HepG2 (cell line): ENCODE data around the gene HOXC10. TPM values are rescaled to one million over a fixed set of nuclear protein-coding genes. Genes with fewer than 3 reads are reported as not detected.

Source experiments
- ATAC-seq: fragments of 200-7000 bp; cut with Tn5 transposase; 3 replicates; pipeline ENCODE4 v1.9.1; 2020; ENCODE audit warnings: mild to moderate bottlenecking, moderate library complexity
- BruUV-seq: library from RNA; stranded (reverse); fragments of 400-500 nt; replicated peaks from 2 replicates; lab custom pipeline; 2021; lab: Mats Ljungman, UMichigan
- CTCF ChIA-PET: fragments of 300-600 bp; formaldehyde crosslinking; extraction: SDS; loops from one replicate; lab custom pipeline; 2021; ENCODE audit warnings: low total read pairs, inconsistent platforms, low intra/inter-chr PET ratio; lab: Yijun Ruan, JAX
- POLR2A ChIA-PET: fragments of 350-600 bp; sonication (Branson Sonifier 250); formaldehyde crosslinking; loops from one replicate; lab custom pipeline; 2020; ENCODE audit warnings: antibody characterized with exemption, inconsistent platforms; lab: Yijun Ruan, JAX
- DNase-seq: peaks from one replicate; pipeline ENCODE4 v3.0.0-alpha.2; 2015; ENCODE audit warnings: low spot score
- FAIRE-seq: peaks from 3 replicates; lab custom pipeline; 2011; peaks lifted over from hg19 to GRCh38; lab: Jason Lieb, UNC
- H2AFZ ChIP-seq: one replicate; pipeline ENCODE4 v1.6.1; 2011; ENCODE audit warnings: low read length, inconsistent platforms
- H3K27ac ChIP-seq: fragments of 300-600 bp; 3 replicates; pipeline ENCODE4 v1.8.0; 2011; ENCODE audit warnings: mixed run types, mild to moderate bottlenecking, mixed read lengths, low read length, inconsistent platforms; ENCODE audit not compliant: insufficient read depth; ENCODE audit errors: extremely low read length
- H3K27me3 ChIP-seq, 2 experiments: fragments of 200-600 bp in 1 of 2; 2 replicates in 1 of 2; 3 replicates in 1 of 2; pipeline versions ENCODE4 v1.6.0 to v1.8.0; 2011; ENCODE audit warnings: low read length in 2 of 2, mild to moderate bottlenecking in 2 of 2, moderate library complexity in 2 of 2, inconsistent platforms in 1 of 2; ENCODE audit not compliant: insufficient read depth in 2 of 2, control insufficient read depth in 1 of 2
- H3K36me3 ChIP-seq, 2 experiments: fragments of 200-600 bp in 1 of 2; replicated peaks in 1 of 2; 2 replicates in 1 of 2; 3 replicates in 1 of 2; pipeline versions ENCODE4 v1.5.1 to v1.8.0; 2011; ENCODE audit warnings: low read length in 2 of 2, inconsistent platforms in 1 of 2; ENCODE audit not compliant: insufficient read depth in 2 of 2, control insufficient read depth in 1 of 2
- H3K4me1 ChIP-seq: 2 replicates; pipeline ENCODE4 v1.5.1; 2012; ENCODE audit warnings: low read length, inconsistent platforms; ENCODE audit not compliant: insufficient read depth
- H3K4me2 ChIP-seq: 2 replicates; pipeline ENCODE4 v1.6.0; 2011; ENCODE audit warnings: low read depth, low read length, inconsistent platforms
- H3K4me3 ChIP-seq, 3 experiments: fragments of 200-600 bp in 1 of 3; sonication (generic), shearing (Covaris generic) in 1 of 3; replicated peaks in 1 of 3; 2 replicates each; pipeline ENCODE4 v1.5.1; 2011 to 2016; ENCODE audit warnings: low read length in 3 of 3, inconsistent platforms in 2 of 3, low read depth in 2 of 3, mild to moderate bottlenecking in 2 of 3, control low read depth in 1 of 3, mixed read lengths in 1 of 3; ENCODE audit not compliant: insufficient read depth in 1 of 3
- H3K79me2 ChIP-seq: one replicate; pipeline ENCODE4 v1.6.1; 2011; ENCODE audit warnings: low read length, inconsistent platforms; ENCODE audit not compliant: insufficient read depth
- H3K9ac ChIP-seq: 2 replicates; pipeline ENCODE4 v1.6.0; 2011; ENCODE audit warnings: mild to moderate bottlenecking, low read depth, low read length, inconsistent platforms; ENCODE audit not compliant: insufficient read depth
- H3K9me3 ChIP-seq: 2 replicates; pipeline ENCODE4 v1.5.1; 2012; ENCODE audit warnings: mild to moderate bottlenecking, low read length
- H4K20me1 ChIP-seq: 2 replicates; pipeline ENCODE4 v1.6.0; 2011; ENCODE audit warnings: inconsistent platforms, mild to moderate bottlenecking, low read length, moderate library complexity; ENCODE audit not compliant: insufficient read depth
- BRD4 ChIP-seq: sonication (generic); formaldehyde crosslinking; IDR thresholded peaks from 2 replicates; pipeline ENCODE4 v1.4.0; 2020; ENCODE audit warnings: missing genetic modification reagents
- CENPX ChIP-seq: sonication (generic); formaldehyde crosslinking; IDR thresholded peaks from 2 replicates; pipeline ENCODE4 v1.9.0; 2021; ENCODE audit warnings: mild to moderate bottlenecking, missing genetic modification reagents, moderate library complexity
- RELA ChIP-seq: sonication (generic); formaldehyde crosslinking; IDR thresholded peaks from 2 replicates; pipeline ENCODE4 v1.4.0; 2020; ENCODE audit warnings: missing genetic modification reagents
- ZBTB21 ChIP-seq: sonication (generic); formaldehyde crosslinking; IDR thresholded peaks from 2 replicates; pipeline ENCODE4 v1.4.0; 2020; ENCODE audit warnings: missing genetic modification reagents
- ZNF766 ChIP-seq: sonication (generic); formaldehyde crosslinking; IDR thresholded peaks from 2 replicates; pipeline ENCODE4 v1.5.0; 2020; ENCODE audit warnings: missing genetic modification reagents, borderline replicate concordance
- WGBS: methylation state at CpG from one replicate; pipeline ENCODE4 v1.1.6; 2017; ENCODE audit warnings: low lambda C conversion rate; 5-methylcytosine and 5-hydroxymethylcytosine counted together
- in situ Hi-C: cut with HindIII; loops from 2 replicates; pipeline ENCODE4 v1.10.0; 2017; ENCODE audit warnings: low pct_unique_long_range_greater_than_20kb; ENCODE audit not compliant: extremely low pct_ligation_motif_present
- intact Hi-C: fragments of 100-400 bp; cut with micrococcal nuclease; formaldehyde crosslinking; loops from one replicate; pipeline ENCODE4 v1.10.0; 2022; ENCODE audit not compliant: unreplicated experiment
- polyA plus RNA-seq, 8 experiments: library from polyadenylated mRNA; depleted of rRNA in 3 of 8; stranded (reverse) in 7 of 8; unstranded in 1 of 8; fragments of >200 nt; fragmentation: Illumina TruSeq in 4 of 8; extraction: Trizol in 4 of 8; gene quantifications; 2 replicates each; pipeline versions ENCODE4 v1.2.1 to v1.2.3, GENCODE V29; 2011 to 2016; ENCODE audit warnings: low read depth in 4 of 8, missing spikeins in 1 of 8, mixed read lengths in 1 of 8; ENCODE audit not compliant: insufficient read depth in 1 of 8
- total RNA-seq, 5 experiments: library from RNA; depleted of rRNA; stranded (reverse); fragments of >200 nt; fragmentation: Illumina TruSeq; extraction: Trizol; gene quantifications; 2 replicates each; pipeline ENCODE4 v1.2.3, GENCODE V29; 2016; ENCODE audit warnings: low read depth in 1 of 5
- TF ChIP-seq, protein P1 (sequence below): IDR thresholded peaks from 2 replicates; pipeline ENCODE4 v1.6.1; 2012; ENCODE audit warnings: low read length, improper control_type of control experiment
- TF ChIP-seq, protein P2 (sequence below): sonication (generic); formaldehyde crosslinking; IDR thresholded peaks from 2 replicates; pipeline ENCODE4 v1.4.0; 2020; ENCODE audit warnings: low read depth, missing genetic modification reagents
- TF ChIP-seq, protein P3 (sequence below): IDR thresholded peaks from 2 replicates; pipeline ENCODE4 v1.4.0; 2020; ENCODE audit warnings: mild to moderate bottlenecking, missing genetic modification reagents

The HOXC10 gene
- total and polyA plus RNA-seq, 2 of the 13 experiments (the other 11 are each of a cell fraction or from before 2014, with no cell fraction given), result not detected

DNA sequence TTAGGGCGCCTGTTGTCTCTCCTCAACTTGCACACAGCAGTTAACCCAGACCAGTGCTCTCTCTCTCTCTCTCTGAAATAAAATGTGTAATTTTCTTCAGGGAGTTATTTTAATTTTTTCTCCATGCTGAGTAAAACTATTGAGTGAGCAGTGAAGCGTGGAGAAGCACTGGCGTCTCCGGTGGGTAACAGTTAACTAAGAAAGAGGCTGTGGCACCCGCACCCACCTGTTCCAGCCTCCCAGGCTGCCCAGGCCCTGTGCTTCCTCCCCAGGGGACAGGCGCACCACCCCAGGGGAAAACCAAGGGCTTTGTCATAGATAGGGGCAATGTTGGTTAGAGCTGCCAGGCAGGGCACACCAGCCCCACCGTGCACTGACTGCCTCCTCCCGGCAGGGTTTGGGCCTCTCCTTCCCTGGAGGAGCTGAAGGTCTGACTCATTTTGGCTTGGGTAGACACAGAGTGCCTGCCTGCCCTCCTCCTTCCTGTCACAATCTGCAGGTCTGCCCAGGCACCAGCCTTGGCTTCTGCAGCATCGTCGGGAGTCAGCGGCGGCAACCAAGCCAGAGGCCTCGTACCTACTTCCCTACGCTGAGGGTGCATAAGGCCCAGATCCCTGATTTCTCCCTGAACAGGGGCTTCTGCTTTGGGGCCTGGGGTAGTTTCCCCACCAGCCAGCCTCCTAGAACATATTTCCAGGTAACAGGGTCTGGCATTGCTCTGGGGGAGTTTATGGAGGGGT is 51.8 kb downstream of the HOXC10 start (continued):
- TF ChIP-seq, protein P1, sequence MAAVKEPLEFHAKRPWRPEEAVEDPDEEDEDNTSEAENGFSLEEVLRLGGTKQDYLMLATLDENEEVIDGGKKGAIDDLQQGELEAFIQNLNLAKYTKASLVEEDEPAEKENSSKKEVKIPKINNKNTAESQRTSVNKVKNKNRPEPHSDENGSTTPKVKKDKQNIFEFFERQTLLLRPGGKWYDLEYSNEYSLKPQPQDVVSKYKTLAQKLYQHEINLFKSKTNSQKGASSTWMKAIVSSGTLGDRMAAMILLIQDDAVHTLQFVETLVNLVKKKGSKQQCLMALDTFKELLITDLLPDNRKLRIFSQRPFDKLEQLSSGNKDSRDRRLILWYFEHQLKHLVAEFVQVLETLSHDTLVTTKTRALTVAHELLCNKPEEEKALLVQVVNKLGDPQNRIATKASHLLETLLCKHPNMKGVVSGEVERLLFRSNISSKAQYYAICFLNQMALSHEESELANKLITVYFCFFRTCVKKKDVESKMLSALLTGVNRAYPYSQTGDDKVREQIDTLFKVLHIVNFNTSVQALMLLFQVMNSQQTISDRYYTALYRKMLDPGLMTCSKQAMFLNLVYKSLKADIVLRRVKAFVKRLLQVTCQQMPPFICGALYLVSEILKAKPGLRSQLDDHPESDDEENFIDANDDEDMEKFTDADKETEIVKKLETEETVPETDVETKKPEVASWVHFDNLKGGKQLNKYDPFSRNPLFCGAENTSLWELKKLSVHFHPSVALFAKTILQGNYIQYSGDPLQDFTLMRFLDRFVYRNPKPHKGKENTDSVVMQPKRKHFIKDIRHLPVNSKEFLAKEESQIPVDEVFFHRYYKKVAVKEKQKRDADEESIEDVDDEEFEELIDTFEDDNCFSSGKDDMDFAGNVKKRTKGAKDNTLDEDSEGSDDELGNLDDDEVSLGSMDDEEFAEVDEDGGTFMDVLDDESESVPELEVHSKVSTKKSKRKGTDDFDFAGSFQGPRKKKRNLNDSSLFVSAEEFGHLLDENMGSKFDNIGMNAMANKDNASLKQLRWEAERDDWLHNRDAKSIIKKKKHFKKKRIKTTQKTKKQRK, result no peak
- TF ChIP-seq BRD4 (CRISPR knock-in tag) (no peak), ZBTB21 (CRISPR knock-in tag) (no peak), CENPX (CRISPR knock-in tag) (no peak), RELA (no peak)

DNA sequence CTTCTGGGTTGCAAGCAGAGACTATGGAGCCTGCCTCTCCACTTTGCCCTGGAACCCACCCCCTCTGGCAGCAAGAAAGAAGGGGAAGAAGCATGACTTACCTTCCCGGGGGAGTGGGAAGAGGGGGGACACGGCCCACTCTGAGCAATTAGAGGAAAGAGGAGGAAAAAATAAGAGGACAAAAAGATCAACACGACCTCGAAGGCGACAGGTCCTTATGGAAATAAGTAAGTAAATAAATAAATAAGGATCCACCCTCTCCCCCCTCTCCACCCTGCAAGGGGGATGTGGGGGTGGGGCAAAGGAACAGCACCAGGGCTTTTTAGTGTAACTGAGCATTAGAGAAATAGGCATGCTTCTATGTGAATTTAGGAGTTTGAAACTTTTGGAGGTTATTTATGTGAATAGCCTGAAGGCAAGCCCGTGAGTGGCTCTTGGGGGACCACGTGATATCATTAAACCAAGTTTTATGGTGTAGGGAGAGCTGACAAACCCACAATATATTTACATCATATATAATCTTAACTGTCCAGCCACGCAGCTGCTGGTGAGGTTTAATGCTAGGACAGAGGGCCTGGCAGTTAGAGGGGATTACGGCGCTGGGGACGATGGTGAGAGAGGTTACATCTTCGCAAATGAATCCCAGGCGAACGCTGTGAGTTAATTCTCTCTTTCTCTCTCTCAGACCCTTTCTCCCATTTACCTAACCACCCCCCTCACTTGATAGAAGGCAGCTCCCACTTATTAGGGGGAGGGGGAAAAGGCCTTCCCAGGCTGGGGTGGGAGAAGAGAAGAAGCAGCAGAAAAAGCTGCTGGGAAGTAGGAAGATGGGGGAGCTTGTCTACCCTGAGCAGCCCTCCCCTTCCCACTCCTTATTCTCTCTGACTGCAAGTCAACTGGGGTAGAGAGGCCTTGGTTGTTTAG is 52.7 kb downstream of the HOXC10 start:
- Histone ChIP-seq H3K4me3 (no peak overlapping the region), H3K27me3 (peaks cover 8 to 61% of the 10 kb centered on the region in 2 experiments), H3K4me2 (no peak overlapping the region), H3K36me3 (no peaks in the 10 kb centered on the region), H2AFZ (no peak overlapping the region), H4K20me1 (no peaks in the 10 kb centered on the region), H3K9me3 (no peaks in the 10 kb centered on the region), H3K27ac (no peak overlapping the region), H3K9ac (no peak overlapping the region), H3K79me2 (no peaks in the 10 kb centered on the region), H3K4me1 (peaks cover 6% of the 10 kb centered on the region; the same call in 1 of the 2 replicates)
- no peak for FAIRE-seq
- DNase-seq, result no peak
- in situ Hi-C loops, result no loop called here
- WGBS, result 38% methylated on average over 14 of the region's 14 CpGs
- POLR2A ChIA-PET, result no interaction called here
- CTCF ChIA-PET, result no interaction called here
- no TSS peak for BruUV-seq
- no peak for ATAC-seq
- intact Hi-C loops, result no loop called here
- TF ChIP-seq, protein P2, sequence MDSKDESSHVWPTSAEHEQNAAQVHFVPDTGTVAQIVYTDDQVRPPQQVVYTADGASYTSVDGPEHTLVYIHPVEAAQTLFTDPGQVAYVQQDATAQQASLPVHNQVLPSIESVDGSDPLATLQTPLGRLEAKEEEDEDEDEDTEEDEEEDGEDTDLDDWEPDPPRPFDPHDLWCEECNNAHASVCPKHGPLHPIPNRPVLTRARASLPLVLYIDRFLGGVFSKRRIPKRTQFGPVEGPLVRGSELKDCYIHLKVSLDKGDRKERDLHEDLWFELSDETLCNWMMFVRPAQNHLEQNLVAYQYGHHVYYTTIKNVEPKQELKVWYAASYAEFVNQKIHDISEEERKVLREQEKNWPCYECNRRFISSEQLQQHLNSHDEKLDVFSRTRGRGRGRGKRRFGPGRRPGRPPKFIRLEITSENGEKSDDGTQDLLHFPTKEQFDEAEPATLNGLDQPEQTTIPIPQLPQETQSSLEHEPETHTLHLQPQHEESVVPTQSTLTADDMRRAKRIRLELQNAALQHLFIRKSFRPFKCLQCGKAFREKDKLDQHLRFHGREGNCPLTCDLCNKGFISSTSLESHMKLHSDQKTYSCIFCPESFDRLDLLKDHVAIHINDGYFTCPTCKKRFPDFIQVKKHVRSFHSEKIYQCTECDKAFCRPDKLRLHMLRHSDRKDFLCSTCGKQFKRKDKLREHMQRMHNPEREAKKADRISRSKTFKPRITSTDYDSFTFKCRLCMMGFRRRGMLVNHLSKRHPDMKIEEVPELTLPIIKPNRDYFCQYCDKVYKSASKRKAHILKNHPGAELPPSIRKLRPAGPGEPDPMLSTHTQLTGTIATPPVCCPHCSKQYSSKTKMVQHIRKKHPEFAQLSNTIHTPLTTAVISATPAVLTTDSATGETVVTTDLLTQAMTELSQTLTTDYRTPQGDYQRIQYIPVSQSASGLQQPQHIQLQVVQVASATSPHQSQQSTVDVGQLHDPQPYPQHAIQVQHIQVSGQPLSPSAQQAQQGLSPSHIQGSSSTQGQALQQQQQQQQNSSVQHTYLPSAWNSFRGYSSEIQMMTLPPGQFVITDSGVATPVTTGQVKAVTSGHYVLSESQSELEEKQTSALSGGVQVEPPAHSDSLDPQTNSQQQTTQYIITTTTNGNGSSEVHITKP (CRISPR knock-in tag), result no peak
- TF ChIP-seq ZNF766 (CRISPR knock-in tag), result no peak
- TF ChIP-seq, protein P3, sequence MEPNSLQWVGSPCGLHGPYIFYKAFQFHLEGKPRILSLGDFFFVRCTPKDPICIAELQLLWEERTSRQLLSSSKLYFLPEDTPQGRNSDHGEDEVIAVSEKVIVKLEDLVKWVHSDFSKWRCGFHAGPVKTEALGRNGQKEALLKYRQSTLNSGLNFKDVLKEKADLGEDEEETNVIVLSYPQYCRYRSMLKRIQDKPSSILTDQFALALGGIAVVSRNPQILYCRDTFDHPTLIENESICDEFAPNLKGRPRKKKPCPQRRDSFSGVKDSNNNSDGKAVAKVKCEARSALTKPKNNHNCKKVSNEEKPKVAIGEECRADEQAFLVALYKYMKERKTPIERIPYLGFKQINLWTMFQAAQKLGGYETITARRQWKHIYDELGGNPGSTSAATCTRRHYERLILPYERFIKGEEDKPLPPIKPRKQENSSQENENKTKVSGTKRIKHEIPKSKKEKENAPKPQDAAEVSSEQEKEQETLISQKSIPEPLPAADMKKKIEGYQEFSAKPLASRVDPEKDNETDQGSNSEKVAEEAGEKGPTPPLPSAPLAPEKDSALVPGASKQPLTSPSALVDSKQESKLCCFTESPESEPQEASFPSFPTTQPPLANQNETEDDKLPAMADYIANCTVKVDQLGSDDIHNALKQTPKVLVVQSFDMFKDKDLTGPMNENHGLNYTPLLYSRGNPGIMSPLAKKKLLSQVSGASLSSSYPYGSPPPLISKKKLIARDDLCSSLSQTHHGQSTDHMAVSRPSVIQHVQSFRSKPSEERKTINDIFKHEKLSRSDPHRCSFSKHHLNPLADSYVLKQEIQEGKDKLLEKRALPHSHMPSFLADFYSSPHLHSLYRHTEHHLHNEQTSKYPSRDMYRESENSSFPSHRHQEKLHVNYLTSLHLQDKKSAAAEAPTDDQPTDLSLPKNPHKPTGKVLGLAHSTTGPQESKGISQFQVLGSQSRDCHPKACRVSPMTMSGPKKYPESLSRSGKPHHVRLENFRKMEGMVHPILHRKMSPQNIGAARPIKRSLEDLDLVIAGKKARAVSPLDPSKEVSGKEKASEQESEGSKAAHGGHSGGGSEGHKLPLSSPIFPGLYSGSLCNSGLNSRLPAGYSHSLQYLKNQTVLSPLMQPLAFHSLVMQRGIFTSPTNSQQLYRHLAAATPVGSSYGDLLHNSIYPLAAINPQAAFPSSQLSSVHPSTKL (CRISPR knock-in tag), result no peak
